CD4-positive, alpha-beta T cell treated with Interferon gamma for 1 hour (primary cell): Measurements from ENCODE around the gene EVX1.

Experiments used
- DNase-seq: peaks from one replicate; pipeline ENCODE4 v3.0.0-alpha.2; 2020

The EVX1 gene

DNA sequence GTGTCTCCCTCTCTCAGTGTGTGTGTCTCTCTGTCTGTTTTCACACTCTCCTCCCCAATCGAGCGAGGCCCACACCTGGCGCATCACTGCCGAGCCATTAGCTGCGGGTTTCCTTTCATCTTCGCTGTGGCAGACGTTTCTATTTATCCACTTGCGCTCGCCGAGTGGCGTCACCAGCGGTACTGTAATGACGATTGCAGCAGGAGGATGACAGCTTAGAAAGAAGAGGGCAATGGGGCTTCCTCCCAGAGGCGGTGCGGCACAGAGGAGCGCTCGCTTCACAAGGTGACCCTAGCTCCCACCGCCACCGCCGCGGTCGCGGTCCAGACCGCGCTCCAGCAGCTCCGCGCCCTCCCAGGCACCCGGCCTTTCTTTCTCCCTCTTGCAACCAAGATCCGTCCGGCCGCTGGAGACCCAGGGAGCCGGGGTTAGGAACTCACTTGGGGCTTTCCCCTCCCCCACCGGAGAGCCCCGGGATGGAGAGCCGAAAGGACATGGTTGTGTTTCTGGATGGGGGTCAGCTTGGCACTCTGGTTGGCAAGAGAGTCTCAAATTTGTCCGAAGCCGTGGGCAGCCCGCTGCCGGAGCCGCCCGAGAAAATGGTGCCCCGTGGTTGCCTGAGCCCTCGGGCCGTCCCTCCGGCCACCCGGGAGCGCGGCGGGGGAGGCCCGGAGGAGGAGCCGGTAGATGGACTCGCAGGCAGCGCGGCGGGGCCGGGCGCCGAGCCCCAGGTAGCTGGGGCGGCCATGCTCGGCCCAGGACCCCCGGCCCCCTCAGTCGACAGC is at the start of gene EVX1:
EVX1 (plus strand) TSS at position 248 of the 785 bp plus-strand sequence; CDS start at position 477, 229 bp downstream.
- DNase-seq = no peak

DNA sequence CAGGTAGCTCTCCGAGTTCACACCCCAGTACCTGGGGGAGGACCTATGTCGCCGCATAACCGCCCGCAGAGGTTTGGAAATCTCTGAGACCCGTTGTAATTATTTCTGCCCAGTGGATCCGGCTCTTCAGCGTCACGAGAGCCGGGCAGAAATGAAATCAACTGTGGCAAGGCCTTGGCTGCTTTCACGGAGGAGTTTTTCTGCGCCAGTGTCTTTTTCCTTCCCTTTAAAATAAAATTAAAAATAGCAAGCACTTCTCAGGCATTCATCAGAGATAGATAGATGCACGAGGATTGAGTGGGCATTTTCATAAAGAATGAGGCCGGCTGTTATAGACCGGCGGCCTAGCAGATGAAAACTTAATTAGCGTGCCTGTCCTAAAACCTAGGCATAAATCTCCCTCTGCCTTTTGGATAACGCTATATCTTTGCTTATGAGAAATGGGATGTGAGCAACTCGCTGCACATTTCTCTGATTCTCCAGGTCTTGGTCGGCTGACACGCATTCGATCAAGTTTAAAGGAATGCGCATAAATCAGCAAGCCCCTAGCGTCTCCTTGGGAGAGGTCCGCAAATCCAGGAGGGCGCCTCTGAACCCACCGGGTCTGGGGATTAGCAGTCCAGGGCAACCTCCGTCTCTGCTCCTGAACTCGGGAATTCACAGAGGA is 49.1 kb upstream of the EVX1 start:
- no peak for DNase-seq

DNA sequence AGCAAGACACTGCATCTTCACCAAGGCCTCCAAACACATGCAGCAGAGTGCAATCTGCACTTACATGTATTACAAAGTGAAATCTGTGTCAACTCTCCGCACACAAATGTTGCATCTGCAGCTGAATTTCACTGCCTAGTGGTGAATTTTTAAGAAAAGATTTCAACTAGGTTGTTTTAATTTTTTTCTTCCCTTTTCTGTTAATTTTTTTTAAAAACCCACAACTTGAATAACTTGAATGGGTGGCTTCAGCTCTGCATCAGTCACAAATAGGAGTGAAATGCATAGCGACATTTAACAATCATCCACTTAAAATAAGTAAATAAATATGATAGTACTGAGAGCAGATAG is 48.6 kb upstream of the EVX1 start:
- DNase-seq = no peak

DNA sequence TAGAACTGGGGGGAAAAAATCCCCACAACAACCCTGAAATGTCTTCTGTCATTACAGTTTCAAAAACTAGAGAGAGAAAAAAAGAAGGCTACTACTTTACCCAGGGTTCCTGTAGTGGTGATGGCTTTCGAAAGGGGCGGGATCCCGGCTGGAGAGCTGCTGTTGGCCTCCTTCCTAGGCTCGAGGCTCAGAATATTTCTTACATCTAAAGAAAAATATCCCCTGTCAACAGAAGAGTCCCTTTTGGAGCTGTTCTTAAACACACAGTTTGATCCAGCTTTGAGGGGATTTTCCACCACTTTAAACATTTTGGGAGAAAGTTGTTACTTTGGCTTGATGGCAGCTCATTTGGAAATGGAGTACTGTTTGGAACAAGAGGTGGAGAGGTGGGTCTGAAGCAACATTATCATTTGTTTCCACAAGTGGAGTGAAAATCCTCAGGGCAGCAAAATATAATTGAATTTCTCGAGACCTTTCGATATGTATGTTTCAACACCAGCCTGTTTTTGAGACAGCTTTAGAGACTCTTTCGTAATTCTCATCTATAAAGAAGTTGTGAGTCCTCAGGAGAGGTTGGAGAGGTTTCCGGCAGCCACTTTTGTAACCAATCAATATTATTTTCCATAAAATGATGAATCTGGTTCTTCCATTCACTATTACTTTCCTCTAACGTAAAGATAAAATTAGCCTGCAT is 47.8 kb upstream of the EVX1 start:
- DNase-seq = no peak

DNA sequence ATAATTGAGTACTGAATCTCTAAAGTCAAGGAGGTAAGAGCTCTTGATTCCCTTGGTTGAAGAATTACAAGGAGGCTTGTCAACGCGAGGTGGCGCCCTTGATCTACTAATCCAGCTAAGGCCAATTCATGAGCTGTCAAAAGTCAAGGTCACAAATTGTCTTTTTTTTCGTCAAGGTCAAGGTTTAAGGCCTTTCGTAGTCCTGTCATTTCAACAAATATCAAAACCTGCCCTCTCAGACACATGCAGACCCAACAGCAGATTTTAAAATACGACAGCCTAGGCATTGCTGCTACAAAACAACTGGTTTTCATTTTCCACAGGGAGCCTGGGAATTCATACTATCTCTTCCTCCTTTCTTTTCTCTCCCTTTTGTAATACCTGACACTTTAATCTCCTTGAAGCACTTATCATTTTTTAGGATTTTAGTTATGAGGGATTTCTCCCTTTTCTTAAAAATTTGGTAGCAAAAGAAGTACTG is 46.3 kb upstream of the EVX1 start:
- peak; percentile 71 for DNase-seq

DNA sequence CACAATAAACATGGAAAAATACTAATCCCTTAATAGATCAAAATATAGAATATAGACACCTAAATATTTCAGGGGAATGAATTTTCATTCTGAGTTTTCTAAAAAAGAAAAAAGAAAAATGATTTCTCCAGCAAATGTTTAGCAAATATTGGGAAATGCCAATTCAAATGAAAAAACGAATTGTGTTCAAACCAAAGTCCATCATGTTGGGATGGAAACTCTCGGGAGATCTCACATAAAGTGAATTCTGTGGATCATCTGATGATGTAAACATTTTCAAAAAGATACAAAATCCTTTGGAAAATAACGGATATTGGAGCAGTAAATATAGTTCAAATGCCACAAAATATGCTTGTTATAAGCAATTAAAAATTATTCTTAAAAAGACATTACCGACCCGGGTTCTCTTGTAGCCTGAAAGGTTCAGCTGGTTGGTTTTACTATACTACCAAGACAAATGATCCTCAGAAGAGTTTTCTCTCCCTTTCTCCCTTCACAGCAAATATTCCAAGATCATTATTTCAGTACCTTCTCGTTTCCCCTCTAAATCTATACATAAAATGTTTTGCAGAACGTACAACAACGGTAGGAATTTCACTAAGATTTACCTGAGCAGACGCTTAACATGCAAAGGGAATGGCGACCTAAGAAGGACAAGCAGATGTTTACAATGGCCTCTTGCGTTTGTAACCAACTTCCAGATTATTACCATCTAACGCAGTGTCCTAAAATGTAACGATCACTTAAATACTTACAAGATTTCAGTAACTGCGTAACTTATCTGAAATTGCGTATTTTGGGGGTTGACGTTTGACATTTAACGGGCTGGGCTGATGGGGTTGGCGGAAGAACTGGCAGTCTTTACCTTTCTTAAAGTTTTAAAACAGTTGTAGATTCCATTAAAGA is 45.2 kb upstream of the EVX1 start:
- DNase-seq = no peak

DNA sequence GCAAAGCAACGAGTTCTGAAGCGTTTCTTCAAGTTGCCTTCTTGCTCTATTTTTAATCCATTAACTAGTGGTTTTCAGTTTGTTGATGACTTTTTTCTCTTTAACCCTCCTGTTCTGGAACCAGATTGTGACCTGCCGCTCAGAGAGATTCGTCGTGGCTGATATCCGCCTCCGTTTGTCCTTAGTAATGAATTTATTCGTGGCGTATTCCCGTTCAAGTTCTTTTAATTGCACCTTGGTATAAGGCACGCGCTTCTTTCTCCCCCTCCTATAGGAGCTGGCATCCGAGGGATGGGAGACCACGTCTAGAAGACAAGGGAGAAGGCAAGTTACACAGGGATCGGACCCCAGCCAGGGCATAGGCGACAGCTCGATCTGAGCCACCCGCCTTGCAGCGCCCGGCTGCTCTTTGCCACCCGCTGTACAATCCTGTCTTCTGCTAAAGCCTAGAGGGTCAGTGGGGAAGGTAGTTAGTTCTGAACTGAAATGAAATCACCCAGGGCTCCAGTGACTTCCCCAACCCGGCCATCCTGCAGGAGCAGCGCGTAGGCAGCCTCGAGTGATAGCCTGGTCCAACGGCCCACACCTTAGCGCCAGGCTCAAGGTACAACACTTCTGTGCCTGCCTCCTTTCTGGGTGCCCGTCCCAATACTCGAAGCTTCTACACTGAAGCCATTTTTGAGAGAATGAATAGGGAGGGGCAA is 44.3 kb upstream of the EVX1 start:
- DNase-seq = no peak

DNA sequence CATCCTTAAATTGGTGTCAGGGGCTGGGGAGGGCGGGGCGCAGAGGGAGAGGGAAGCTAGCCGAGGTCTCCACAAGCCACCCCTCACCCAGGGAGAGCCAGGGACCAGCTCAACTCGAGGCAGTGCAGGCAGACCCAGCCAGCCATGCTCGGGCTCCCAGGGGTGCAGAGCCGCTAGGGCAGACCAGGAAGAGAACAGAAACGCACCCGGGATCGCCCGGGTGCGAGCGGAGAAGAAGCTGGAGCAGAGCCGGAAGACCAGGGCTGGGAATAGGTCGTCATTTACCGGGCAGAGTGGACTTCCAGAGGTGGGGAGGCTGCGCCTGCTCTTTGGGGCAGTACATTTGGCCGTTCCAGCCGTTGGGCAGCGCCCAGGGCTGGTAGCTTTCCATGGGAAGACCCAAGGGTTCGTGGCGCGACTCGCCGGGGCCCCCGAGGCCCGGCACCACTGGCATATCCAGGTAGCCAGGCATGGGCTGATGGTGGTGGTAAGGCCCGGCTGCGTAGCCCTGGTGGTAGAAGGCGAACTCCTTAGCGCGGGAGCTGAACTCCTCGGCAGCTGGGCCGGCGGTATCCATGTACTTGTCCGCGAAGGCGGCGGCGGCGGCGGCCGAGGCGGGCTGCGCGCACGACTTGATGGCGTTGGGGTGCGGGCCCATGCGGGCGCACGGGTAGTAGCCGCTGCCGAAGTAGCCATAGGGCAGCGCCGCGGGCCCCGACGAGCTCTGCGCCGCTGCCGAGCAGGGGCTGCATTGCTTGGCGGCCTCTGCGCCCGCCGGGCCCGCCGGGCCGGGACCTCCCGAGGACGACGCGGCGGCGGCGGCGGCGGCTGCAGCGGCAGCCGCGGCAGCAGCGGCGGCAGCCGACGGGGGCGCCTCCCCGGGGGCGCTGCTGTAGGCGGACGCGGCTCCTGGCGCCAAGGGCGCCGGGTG is 43.5 kb upstream of the EVX1 start:
- DNase-seq = no peak

DNA sequence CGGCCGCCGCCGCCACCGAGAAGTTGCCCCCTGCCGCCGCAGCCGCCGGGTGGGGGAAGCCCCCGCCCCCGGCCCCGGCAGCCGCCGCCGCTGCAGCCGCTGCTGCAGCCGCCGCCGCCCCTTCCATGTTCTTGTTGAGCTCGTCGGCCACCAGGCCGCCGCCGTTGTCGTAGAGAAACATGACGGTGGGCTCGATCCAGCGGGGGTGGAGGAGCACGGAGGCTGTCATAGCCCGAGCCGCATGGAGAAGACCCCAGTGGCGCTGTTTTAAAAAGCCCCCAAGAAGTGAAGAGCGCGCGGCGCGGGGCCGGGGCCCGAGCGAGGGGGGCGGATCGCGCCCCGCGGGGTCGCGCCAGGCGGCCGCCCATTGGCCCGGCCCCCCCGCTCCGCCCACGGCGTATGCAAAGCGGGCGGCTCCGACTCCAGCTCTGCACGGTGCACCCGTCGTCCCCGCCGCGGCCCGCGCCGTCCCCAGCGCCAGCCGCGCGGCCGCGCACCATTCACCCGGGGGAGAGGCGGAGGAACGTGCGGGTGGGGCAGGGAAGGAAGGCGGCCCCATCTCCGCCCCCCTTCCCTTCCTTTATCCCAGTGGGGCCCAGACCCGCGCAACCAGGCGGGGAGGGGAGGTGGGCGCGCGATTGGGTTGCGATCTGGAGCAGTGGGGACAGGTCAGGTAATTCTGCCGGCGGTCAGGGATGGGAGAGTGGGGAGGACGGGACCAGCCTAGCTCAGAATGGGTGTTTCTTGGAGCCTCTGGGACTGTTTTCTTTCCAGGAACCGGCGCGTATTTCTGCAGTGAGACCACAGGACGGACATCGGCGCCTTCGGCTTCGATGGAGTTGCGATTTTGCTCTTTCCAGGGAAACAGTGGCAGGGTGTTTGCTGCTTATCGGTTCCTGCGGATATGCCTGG is 42.5 kb upstream of the EVX1 start, which contains the start of gene HOXA13:
HOXA13 (minus strand) TSS at position 243 of the 912 bp plus-strand sequence; CDS start at position 229, 14 bp downstream.
- DNase-seq = no peak

DNA sequence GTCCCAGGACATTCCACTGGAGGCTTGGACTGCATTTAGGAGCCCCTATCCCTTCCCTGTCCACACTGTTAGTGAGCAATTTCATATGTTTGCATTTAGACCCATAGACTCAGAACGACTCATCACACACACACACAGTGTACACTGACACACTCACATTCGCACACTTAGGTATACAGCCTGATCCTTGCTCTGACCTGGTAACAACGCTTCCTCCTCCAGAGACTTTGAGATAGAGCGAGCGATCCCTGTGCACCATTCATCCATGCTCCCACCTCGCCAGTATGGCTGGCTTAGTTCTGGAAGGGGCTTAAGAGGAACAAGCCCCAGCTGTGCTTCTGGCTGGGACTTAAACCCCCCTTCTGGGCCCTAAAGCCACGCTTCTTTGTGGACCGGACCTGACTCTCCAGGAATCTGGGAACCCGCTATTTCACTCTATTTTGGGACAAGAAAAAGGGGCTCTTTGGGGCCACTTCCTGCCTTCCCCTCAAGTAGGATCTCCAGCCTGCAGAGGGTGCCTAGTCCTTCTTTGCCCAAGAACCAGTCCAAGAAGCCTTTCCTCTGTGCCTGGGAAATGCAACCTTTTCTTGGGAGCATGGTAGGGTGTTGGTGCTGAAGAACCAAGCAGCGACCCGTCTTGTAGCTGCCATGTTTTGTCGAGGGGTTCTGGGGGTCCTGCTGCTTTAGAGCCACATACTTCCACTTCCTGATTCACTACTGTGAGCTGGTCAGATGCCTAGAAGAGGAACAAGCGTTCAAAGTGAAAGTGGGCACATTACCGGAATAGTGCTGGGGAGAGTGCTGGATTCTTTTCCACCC is 41.6 kb upstream of the EVX1 start:
- DNase-seq = no peak

DNA sequence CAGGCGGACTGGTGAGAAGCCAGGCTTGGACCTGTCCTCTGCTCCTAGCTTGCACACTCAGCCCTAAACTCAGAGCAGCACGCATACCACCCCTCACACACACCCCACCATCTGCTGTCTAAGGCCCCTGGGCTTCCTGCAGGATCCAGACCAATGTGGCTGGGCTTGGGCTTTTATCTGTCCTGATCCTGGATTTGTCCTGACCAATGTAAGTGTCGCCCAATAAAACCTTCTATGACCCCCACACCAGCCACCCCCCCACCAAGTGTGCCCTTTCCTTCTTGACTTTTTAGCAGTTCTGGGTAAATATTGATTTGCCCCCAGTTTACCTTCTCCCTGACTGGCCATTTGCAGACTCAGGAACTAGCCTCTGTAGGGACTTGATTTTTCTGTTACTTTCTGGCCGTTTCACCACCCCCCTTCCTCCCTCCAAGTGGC is 41.0 kb upstream of the EVX1 start:
- DNase-seq = no peak

DNA sequence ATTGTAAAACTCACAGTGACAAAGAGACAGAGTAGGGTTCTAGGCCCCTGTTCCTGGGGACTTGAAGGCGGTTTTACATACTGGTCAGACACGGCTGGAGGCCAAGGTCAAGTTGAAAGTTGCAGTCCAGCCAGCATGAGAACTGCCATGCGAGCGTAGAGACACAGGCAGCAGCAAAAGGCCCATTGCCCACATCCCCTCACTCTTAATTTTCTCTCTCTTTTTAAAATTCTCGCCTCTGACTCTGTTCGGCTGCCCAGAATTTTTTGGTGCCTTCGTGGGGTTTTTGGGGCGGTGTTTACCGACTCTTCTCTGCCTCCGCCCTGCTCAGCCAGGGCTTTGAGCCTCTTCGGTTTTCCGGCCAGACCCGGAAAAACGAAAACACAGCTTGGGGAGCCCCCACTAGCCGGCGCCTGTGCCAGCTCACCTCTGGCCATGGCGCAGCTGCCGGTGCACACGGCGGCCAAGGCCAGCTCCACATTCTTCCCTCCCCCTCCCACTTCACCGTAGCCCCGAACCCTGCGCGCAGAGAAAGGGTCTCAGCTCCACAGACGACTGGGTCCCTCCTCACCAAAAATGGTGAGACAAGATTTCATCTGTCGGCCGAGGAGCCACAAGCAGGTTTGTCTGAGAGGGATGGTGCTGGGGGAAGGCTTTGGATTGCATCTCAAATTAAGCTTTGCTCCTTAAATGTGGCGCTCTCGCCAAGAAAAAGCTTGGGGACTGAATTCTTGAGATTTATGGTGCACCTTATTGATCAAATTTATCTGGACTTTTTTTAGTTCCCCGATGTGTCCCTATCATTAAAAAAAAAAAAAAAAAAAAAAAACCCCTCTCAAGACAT is 40.4 kb upstream of the EVX1 start:
- DNase-seq = no peak

DNA sequence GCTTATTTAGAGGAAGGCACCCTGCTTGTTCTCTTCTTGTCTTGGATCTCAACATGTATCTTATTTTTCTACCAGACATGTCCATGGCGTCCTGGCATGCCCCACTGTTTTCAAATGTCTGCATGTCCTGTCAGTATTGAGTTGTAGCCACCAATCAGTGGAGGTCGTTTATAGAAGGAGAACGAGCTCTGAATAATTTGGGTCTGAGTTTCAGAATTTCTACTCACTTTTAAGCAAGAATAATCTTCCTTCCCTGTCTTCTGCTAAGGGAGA is 39.8 kb upstream of the EVX1 start:
- no peak for DNase-seq

DNA sequence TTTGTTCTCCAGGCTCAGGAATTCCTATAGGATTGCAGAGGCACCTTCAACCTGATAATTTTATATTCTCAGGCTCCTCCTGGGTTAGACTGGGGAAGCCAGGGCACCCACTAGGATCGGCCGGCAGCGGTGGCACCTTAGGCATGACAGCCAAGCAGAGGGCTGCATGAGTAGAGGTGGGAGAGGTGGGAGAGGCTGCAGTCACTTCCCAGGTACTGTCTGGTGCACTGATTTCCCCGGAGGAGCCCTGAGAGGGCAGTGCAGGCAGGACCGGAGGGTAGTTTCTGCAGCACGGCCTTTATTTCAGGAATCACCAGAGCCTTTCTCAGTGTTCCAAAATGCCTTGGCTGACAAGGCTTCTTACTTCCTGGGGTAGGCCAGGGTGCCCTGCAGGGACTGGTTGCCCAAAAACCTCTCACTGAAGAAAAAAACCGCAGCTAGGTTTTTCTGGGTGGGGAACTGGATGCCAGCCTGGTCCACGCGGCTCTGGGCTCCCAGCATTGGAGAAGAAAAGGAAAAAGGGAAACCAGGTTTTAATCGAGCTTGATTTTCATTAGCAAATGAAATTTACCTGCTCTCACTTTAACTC is 39.1 kb upstream of the EVX1 start:
- DNase-seq = no peak

DNA sequence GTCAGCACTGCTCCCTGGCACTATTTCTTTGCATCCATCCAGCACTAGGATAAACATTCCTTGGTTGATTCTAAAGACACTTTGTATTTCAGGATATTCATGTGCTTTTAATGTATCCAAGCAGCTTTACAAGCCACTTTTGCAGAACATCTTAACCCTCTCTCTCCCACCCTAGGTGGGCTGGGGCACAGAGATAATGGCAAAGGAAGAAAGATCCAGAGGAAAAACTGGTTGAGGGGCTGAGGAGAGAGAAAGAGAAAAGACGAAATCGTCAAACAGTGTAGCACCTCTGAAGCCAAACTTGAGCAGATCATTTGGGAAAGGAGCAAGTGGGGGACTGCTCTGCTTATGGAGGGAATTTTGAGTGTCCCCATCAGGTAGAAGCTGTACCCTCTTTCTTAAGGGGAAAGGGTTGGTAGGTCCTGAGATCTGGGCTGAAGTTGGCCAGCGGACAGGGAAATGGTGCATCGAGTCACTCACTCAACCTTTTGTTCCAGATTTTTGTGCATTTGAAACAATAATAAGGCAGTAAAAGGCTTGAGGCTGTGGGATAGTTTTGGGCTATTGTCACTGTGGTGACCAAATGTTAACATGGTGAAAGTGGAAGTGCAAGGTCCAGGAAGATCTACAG is 38.5 kb upstream of the EVX1 start:
- DNase-seq = no peak

DNA sequence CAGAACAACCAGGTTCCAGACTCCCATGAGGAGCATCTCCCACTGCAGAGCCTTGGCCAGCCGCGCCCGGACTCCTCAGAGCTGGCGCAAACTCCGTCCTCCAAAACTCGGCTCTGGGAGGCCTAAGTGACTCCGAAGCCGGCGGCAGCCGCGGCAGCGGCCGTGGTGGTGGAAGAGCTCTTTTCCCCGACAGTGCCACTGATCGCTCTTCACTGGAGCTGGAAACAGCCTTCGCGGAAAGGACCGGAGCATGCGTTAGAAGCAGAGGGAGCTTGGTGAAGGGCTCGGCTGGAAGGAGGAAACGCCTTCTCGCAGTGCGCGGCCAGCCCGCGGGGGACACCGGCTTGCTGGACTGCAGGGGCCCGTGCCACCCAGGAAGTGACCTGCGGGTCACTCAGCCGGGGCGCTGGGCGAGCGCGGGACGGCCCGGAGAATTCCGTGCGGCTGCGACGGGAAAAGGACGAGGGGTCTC is 37.7 kb upstream of the EVX1 start:
- no peak for DNase-seq
